Measurements from ENCODE around the gene LINGO3. TPM values are rescaled to one million over a fixed set of nuclear protein-coding genes. Genes with fewer than 3 reads are reported as not detected.
A peak's percentile ranks its signal among the peaks of the same experiment; 100 is the strongest.

LINGO3 gene
- total and polyA plus RNA-seq, 2 of the 4 experiments (the other 2 are of a cell fraction) = not detected

DNA sequence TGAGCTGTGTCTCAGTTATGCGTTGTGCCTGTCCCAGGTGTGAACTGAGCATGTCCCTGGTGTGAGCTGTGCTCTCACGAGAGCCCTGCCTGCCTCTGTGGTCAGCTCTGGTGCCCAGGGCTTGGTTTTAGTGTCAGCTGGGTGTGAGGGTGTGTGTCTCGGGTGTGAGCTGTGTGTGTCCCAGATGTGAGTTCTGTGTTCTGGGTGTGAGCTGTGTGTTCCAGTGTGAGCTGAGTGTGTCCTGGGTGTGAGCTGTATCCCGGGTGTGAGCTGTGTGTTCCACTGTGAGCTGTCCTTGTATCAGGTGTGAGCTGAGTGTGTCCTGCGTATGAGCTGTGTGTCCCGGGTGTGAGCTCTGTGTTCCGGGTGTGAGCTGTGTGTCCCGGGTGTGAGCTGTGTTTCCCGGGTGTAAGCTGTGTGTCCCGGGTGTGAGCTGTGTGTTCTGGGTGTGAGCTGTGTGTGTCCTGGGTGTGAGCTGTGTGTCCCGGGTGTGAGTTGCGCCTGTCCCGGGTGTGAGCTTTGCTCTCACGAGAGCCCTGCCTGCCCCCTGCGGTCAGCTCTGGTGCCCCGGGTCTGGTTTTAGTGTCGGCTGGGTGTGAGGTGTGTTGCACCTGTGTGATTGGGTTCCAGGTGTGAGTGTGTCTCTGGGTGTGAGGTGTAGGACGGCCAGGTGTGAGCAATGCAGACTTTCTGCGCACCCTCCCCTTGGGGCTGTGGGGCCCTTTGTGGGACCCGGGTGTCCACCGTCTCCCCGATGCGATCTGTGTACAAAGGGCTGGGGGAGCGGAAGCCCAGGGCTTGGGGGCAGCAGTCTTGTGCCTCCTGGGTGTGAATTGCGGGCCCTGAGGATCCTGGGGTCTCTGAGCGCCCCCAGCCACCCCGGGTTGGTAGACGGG lies 18.9 kb downstream of the LINGO3 start:
- no peak overlapping the region for H2AFZ ChIP-seq (replicated peaks; ENCODE audit: low read length, poor library complexity)
- H2BK5ac ChIP-seq (ENCODE audit: low read depth, low read length, poor library complexity, severe bottlenecking) = no peak overlapping the region
- H4K8ac ChIP-seq (ENCODE audit: low read depth in 2 of 2, low read length in 2 of 2) = no peak overlapping the region
- TF ChIP-seq NFE2L2 (IDR thresholded peaks at IDR 0.05; ENCODE audit: low read depth, low read length) (no peak), CTCF (conservative IDR thresholded peaks at IDR 0.05; ENCODE audit: low read depth, low read length) (no peak), RFX5 (IDR thresholded peaks at IDR 0.05; ENCODE audit: low read depth, low read length) (no peak), MAFK (IDR thresholded peaks at IDR 0.05; ENCODE audit: low read depth, low read length) (no peak), USF2 (IDR thresholded peaks at IDR 0.05; ENCODE audit: low read depth, low read length) (no peak), CHD1 (IDR thresholded peaks at IDR 0.05; ENCODE audit: low read depth, low read length) (no peak), BHLHE40 (IDR thresholded peaks at IDR 0.05; ENCODE audit: low read depth, low read length) (no peak)
- TF ChIP-seq, protein P1, sequence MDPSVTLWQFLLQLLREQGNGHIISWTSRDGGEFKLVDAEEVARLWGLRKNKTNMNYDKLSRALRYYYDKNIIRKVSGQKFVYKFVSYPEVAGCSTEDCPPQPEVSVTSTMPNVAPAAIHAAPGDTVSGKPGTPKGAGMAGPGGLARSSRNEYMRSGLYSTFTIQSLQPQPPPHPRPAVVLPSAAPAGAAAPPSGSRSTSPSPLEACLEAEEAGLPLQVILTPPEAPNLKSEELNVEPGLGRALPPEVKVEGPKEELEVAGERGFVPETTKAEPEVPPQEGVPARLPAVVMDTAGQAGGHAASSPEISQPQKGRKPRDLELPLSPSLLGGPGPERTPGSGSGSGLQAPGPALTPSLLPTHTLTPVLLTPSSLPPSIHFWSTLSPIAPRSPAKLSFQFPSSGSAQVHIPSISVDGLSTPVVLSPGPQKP (IDR thresholded peaks at IDR 0.05; ENCODE audit: borderline replicate concordance, low read depth, low read length) = no peak
- BruUV-seq (replicated peaks) = no TSS peak
- H3K27me3 ChIP-seq (ENCODE audit: control insufficient read depth, insufficient read depth, low read length) = peaks cover 65% of the 10 kb centered on the region
- H3K27ac ChIP-seq (ENCODE audit: insufficient read depth, low read length) = no peak overlapping the region
- peaks cover 26% of the 10 kb centered on the region for H4K20me1 ChIP-seq (ENCODE audit: insufficient read depth, low read length)
- intact Hi-C loops (cut with micrococcal nuclease) (no loop called here), dilution Hi-C loops (cut with HindIII; ENCODE audit: low sequenced_read_pairs, unreplicated experiment) (no loop called here), in situ Hi-C loops (cut with MboI; ENCODE audit: low sequenced_read_pairs) (no loop called here)
- ChIA-PET CTCF (no interaction called here), POLR2A (ENCODE audit: unreplicated experiment) (interaction anchor here (0.6 kb wide), 1 partner anchor 137 kb away, joined by 5 read pairs; no protein-coding TSS in a partner anchor)
- no peak for ATAC-seq (ENCODE audit: low read depth)
- H3K79me1 ChIP-seq (ENCODE audit: low read depth in 1 of 2, low read length in 2 of 2) = no peaks in the 10 kb centered on the region
- no peaks in the 10 kb centered on the region for H3K36me3 ChIP-seq (ENCODE audit: control insufficient read depth, insufficient read depth, low read length)
- no peak overlapping the region for H2AK5ac ChIP-seq (ENCODE audit: low read depth, low read length)
- no peak for DNase-seq
- H3K18ac ChIP-seq (ENCODE audit: low read depth, low read length) = no peak overlapping the region
- H3K4me2 ChIP-seq (ENCODE audit: low read depth, low read length) = no peak overlapping the region
- no peak overlapping the region for H3K9ac ChIP-seq (ENCODE audit: low read depth, low read length)
- no peak overlapping the region for H2BK20ac ChIP-seq (ENCODE audit: low read depth, low read length)
- H3K9me1 ChIP-seq (ENCODE audit: insufficient read depth, low read length) = no peaks in the 10 kb centered on the region
- H2BK120ac ChIP-seq (ENCODE audit: low read depth, low read length) = no peak overlapping the region
- no peak overlapping the region for H4K91ac ChIP-seq (ENCODE audit: insufficient read depth, low read depth, low read length)
- H3K9me3 ChIP-seq (ENCODE audit: control insufficient read depth, insufficient read depth, low read length) = no peaks in the 10 kb centered on the region
- H2BK15ac ChIP-seq (ENCODE audit: low read depth, low read length) = no peak overlapping the region
- H3K14ac ChIP-seq (replicated peaks; ENCODE audit: low read depth, low read length) = no peak overlapping the region
- H2AK9ac ChIP-seq (replicated peaks; ENCODE audit: low read depth, low read length, poor library complexity) = peak overlapping the region; percentile 37
- 67% methylated on average over 10 of the region's 28 CpGs; no CpG with 5 or more reads in 1 of the 2 experiments for WGBS, 2 experiments (ENCODE audit: extremely low coverage in 2 of 2, insufficient read length in 1 of 2)
- H3K56ac ChIP-seq (ENCODE audit: extremely low read depth, insufficient read depth, low read length) = no peak overlapping the region
- 0 out of 2 replicates have a peak overlapping the region, but pooled peaks have one; percentile 24 for H3K23ac ChIP-seq (ENCODE audit: low read depth, low read length)
- H3K4me1 ChIP-seq (ENCODE audit: control insufficient read depth, insufficient read depth, low read length) = peaks cover 5% of the 10 kb centered on the region
- H3K4me3 ChIP-seq (ENCODE audit: insufficient read depth, low read depth, low read length) = no peak overlapping the region
- H4K5ac ChIP-seq (ENCODE audit: low read depth, low read length) = no peak overlapping the region
- H3K4ac ChIP-seq (ENCODE audit: low read depth, low read length) = no peak overlapping the region
